SK-N-MC (cell line): ENCODE measurements around the gene TNIP1.

ENCODE experiments used
- EZH2 ChIP-seq: fragments of 200-600 bp; sonication (generic); IDR thresholded peaks from one replicate; pipeline ENCODE4 v1.6.1; 2017; ENCODE audit warnings: antibody characterized with exemption
- FOXP2 ChIP-seq: optimal IDR thresholded peaks from 2 replicates; pipeline ENCODE3; 2011; ENCODE audit warnings: mild to moderate bottlenecking, moderate library complexity; ENCODE audit not compliant: insufficient read depth; ENCODE audit errors: extremely low read length, control extremely low read depth
- POLR2AphosphoS5 ChIP-seq: IDR thresholded peaks from 2 replicates; pipeline ENCODE4 v1.6.1; 2012; ENCODE audit warnings: mild to moderate bottlenecking, low read depth, low read length, borderline replicate concordance

DNA sequence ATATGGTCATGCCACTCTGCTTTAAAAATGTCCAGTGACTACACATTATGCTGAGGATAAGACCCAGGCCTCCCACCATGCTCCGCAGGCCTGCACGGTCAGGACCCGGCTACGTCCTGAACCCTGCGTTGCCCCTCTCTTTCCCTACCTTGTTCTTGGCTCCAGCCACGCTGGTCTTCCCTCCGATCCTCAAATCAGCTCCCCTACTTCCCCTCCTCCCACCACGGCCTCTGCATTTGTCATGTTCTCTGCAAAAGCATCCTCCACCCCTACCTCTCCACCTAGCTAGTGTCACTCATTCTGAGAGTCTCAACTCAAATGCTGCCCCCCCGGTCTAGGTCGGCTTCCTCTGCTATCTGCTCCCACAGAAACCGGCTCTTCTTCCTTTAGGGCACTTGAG, 49.3 kb downstream of the TNIP1 start:
- TF ChIP-seq POLR2AphosphoS5 (no peak), EZH2 (no peak), FOXP2 (no peak)
